ENCODE measurements around the gene EPS8L3.

Gene EPS8L3

DNA sequence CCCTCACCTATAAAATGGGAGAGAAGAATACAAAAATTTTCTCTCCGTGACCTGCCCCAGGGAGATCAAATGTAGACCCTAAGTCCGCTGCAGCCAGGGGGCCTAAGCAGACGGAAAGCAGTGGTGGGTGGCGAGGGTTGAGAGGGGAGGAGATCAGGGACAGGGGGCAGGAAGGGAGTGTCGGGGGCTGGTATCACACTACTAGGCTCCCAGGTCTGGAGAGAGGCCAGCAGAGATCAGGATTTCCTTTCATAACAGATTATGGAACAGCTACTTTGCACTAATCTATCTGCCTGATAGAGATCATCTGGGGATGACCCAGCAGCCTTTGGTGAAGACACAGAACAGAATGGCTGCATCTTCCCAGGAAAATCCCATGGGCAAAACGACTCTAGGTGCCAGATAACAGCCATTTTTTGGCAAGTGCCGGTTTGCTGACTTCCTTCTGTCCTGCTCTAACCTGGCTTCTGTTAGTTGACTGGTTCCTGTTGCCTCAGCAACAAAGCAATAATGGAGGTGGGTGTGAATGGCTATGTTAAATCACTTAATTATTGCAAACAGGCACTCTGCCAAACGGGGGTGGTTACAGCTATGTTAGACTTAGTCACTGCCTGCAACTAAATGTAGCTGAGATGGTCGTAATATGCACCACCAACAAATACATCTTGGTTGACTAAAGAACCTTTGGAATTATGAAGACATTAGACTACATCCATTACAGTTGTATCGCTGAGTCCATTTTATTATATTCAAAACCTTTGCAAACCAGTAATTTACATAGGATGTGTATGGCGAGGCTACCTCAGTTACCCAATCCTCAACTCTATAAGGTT, 30.0 kb upstream of the EPS8L3 start:
- no peak for DNase-seq

- no peak for DNase-seq
Observed at GRCh38 chr1:109793089-109793485, 29.4 kb upstream of the EPS8L3 start.

DNA sequence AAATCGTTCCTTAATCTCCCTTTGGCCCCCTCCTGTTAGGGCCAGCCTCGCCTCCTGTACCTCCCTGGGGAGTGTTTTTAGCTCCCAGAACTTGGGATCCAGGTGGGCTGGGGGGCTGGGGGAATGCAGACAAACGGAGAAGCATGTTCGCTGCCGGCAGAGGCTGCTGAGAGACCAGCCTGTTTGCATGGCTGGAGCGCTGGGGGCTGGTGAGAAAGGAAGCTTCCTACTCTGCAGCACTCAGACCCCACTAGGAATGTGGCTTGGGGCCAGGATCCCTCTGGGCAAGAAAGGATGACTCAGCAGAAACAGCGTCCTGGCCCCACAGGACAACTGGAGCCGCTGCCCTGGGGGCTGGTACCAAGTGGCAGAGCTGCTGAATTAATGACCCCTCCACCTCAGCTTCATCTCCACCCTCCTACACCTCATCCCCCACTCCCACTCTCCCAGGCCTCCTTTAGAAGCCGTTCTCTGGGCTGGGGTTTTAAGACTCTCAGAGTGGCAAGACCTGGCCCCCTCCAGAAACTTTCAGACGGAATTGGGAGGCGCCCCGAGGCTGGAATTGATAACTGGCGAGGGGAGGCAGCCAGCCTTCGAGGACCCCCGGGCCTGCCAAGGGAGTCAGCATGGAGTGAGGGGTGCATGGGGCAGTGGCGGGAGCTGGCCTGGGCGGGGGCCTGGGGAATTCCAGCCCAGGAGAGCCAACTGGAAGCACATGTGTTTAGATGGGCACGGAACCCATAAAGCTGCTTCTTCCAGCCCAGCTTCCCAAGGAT, 28.5 kb upstream of the EPS8L3 start:
- DNase-seq = no peak

DNA sequence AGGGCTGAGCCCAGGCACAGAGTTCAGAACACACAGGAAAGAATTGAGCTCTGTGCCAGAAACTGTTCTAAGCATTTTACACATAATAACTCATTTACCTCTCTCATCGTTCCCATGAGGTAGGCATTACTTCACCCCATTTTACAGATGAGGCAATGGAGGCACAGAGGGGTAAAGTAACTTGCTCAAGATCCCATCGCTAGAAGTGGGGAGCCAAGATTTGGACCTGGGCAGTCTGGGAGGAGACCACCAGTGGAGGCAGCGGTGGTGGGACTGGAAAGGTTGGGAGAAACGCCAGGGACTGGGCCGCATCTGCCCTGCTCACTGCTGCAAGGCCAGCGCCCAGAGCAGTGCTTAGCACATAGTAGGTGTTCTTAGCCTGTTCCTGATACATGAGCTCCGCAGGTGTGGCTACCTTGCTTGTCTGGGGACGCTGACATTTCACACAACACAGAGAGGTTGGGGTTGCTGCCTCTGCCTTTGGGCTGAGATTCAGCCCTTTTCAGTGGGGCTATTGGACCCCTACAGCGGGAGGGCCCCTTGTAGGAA, 27.8 kb upstream of the EPS8L3 start:
- no peak for DNase-seq

GRCh38 chr1:109790735-109791494, 27.2 kb upstream of the EPS8L3 start:
- no peak for DNase-seq

DNA sequence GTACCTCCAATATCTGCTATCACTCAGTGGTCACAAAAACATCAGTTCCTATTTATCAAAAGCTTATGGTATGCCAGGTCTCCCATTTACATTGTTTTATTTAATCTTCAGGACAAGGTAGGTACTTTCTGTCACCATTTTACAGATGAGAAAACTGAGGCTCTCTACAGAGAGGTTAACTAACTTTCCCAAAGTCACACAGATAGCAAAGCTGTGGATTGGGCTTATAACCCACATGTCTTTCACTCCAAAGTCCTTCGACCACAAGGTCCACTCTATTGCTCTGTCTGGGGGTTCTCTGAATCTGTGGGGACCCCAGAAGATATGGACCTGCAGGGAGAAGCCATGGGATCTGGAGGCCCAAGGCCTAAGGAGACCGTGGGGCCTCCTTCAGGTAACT, 26.6 kb upstream of the EPS8L3 start:
- DNase-seq = no peak

DNA sequence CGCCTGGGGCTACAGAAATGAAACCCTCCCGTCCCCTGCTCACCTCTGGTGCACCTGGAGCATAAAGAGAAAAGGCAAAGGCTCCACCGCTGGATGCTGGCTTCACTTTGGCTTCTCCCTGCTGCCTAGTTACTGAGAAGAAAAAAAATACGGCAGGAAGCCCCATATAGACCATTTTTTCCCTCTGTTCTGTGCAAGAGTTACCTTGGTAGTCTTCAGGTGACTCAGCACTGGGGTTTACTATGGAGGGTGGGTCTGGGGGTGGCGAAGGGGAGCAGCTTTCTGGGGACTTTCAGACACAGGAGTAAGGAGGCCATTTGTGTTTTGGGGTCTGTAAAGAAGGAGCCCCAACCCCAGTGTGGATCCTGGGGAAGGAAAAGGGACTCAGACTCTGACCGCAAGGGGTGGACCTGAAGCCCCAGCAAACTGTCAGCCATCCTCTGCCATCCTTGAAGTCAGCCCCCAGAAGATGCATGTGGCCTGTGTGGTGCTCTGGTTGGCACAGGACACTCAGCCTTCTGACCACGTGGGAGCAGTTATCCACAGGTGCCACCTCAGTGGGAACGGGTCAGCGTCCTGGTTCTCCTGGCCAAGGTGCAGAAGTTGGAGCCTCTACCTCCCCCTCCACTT, 25.9 kb upstream of the EPS8L3 start:
- DNase-seq = no peak

GRCh38 chr1:109788695-109789521, 25.2 kb upstream of the EPS8L3 start:
- no peak for DNase-seq

GRCh38 chr1:109787845-109788601, 24.3 kb upstream of the EPS8L3 start:
- DNase-seq = no peak

- no peak for DNase-seq
Observed at GRCh38 chr1:109787211-109787844, 23.6 kb upstream of the EPS8L3 start.

- DNase-seq = no peak
Observed at GRCh38 chr1:109786531-109787021, 22.9 kb upstream of the EPS8L3 start.

- no peak for DNase-seq
Observed at GRCh38 chr1:109786112-109786480, 22.4 kb upstream of the EPS8L3 start.

GRCh38 chr1:109785446-109786111, 21.9 kb upstream of the EPS8L3 start:
- no peak for DNase-seq

DNA sequence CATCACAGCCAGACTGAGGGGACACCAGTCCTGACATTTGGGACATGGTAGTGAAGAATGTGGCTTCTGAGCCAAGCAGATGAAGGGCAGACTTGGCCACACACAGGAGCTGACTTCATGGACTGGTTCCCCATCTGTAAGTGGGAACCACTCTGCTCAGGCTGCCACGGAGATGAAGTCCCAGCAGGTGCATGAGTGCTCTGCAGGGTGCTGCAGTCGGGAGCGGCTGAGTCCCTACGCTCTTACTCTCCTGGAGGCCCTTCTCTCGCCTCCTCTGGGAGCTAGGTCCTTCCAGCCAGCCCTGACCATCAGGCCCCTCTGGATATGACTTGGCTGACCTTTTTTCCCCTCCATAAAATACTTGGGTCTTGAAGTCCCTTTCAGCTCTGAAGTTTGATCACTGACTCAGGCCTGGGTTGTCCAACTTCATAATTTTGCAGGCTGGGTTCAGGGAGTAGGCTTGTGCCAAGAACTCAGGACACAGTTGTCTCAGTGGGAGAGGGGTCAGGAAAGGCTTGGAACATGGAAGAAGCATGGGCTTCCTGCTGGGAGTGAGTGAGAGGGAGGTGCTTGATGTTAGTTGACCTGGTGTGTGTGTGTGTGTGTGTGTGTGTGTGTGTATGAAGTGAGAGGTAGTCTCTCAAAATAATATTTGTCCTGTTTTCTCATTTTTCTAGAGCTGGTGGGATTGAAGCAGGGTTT, 21.0 kb upstream of the EPS8L3 start:
- DNase-seq = no peak

GRCh38 chr1:109783436-109783835, 19.7 kb upstream of the EPS8L3 start:
- no peak for DNase-seq

DNA sequence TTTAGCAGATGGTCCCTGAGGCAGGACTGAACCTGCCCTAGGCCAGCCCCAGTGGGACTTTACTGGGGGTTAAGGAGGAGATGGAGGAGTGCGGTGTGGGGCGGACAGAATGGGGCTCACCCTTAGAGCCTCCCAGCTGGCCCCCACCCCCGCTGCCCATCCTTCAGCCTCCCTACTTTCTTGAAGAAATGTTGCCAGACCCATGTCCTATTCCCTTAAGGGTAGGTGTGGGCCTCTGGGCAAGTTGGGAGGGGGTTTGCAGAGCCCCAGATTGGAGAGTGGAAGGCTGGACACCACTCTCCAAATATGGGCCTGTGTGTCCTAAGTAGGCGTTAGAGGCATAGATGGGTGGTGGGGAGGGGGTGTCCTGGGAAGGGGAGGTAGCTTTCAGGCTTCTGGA, 19.2 kb upstream of the EPS8L3 start:
- no peak for DNase-seq

DNA sequence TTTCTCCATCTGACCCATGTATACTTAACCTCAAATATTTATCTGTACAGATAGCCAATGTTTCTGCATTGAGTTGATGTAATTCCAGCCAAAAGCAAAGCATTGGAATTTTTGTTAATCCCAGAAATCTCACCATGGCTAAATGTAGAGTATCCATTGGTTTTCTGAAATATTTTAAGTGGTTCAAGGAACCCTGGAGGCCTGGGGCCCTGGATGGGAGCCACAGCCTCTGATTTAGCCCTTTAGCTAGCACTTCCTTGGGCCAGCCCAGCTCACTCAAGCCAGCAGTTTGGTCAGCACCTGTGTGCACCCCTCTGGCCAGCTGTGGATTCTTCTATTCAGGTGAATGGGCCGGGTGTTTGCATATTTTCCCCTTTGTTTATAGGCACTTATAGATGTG, 18.8 kb upstream of the EPS8L3 start:
- DNase-seq = no peak

DNA sequence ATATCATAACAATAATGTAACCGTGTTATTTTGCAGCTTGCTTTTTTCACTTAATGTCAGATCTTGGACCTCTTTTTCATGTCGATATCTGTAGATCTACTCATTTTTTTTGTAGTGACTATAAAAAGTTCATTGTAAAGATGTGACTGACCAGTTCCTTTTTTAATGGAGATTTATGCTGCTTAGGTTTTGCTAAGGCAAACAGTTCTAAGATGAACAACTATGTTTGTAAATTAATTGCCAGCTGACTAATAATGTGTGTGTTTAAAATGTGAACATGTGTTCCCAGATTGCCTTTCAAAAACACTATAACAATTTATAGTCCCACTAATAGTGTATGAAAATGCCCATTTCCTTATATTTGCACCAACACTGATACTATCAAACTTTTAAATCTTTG, 18.1 kb upstream of the EPS8L3 start:
- no peak for DNase-seq

GRCh38 chr1:109780982-109781381, 17.3 kb upstream of the EPS8L3 start:
- DNase-seq = no peak
